HEK293T (cell line): ENCODE results near the gene SLC35A5.

ENCODE experiments used
- CTCF ChIA-PET: fragments of 350-600 bp; formaldehyde crosslinking; extraction: SDS; loops from one replicate; lab custom pipeline; 2021; ENCODE audit warnings: antibody characterized with exemption, inconsistent platforms; lab: Yijun Ruan, JAX
- POLR2A ChIA-PET: fragments of 350-600 bp; formaldehyde crosslinking; extraction: SDS; loops from one replicate; lab custom pipeline; 2020; ENCODE audit warnings: antibody characterized with exemption, inconsistent platforms; lab: Yijun Ruan, JAX
- DNase-seq: peaks from one replicate; pipeline ENCODE4 v3.0.0; 2012; ENCODE audit warnings: mixed read lengths; ENCODE audit errors: extremely low spot score
- ARNT ChIP-seq: fragments of 450-650 bp; IDR thresholded peaks from 2 replicates; pipeline ENCODE4 v1.6.1; 2017; ENCODE audit warnings: mild to moderate bottlenecking
- BHLHE40 ChIP-seq: fragments of 450-650 bp; IDR thresholded peaks from 2 replicates; pipeline ENCODE4 v1.6.1; 2016; ENCODE audit warnings: mild to moderate bottlenecking, moderate library complexity, borderline replicate concordance
- CTBP1 ChIP-seq: fragments of 450-650 bp; IDR thresholded peaks from 2 replicates; pipeline ENCODE4 v1.6.1; 2016; ENCODE audit warnings: borderline replicate concordance
- ELF4 ChIP-seq: fragments of 450-650 bp; IDR thresholded peaks from 2 replicates; pipeline ENCODE4 v1.6.1; 2017; ENCODE audit warnings: antibody characterized with exemption
- FOXA1 ChIP-seq: fragments of 450-650 bp; IDR thresholded peaks from 2 replicates; pipeline ENCODE4 v1.6.1; 2016; ENCODE audit warnings: mild to moderate bottlenecking
- FOXK2 ChIP-seq: fragments of 450-650 bp; IDR thresholded peaks from 2 replicates; pipeline ENCODE4 v1.6.1; 2016; ENCODE audit warnings: mild to moderate bottlenecking
- FOXM1 ChIP-seq: fragments of 450-650 bp; IDR thresholded peaks from 2 replicates; pipeline ENCODE4 v1.6.1; 2017; ENCODE audit warnings: mild to moderate bottlenecking, borderline replicate concordance
- HDGF ChIP-seq: fragments of 450-650 bp; IDR thresholded peaks from 2 replicates; pipeline ENCODE4 v1.6.1; 2017; ENCODE audit warnings: antibody characterized with exemption, borderline replicate concordance
- L3MBTL2 ChIP-seq: fragments of 450-650 bp; conservative IDR thresholded peaks from 2 replicates; pipeline ENCODE4 v1.6.1; 2016; ENCODE audit warnings: mild to moderate bottlenecking
- LEF1 ChIP-seq: fragments of 450-650 bp; IDR thresholded peaks from 2 replicates; pipeline ENCODE4 v1.6.1; 2017; ENCODE audit warnings: mild to moderate bottlenecking, borderline replicate concordance
- NFRKB ChIP-seq: fragments of 450-650 bp; IDR thresholded peaks from 2 replicates; pipeline ENCODE4 v1.6.1; 2016; ENCODE audit warnings: mild to moderate bottlenecking, moderate library complexity
- PKNOX1 ChIP-seq: fragments of 450-650 bp; IDR thresholded peaks from 2 replicates; pipeline ENCODE4 v1.6.1; 2016
- SP1 ChIP-seq: fragments of 450-650 bp; IDR thresholded peaks from 2 replicates; pipeline ENCODE4 v1.6.1; 2017
- SUZ12 ChIP-seq: fragments of 450-650 bp; IDR thresholded peaks from 2 replicates; pipeline ENCODE4 v1.6.1; 2016; ENCODE audit warnings: mild to moderate bottlenecking
- TARDBP ChIP-seq: fragments of 450-650 bp; IDR thresholded peaks from 2 replicates; pipeline ENCODE4 v1.6.1; 2016
- ZNF384 ChIP-seq: fragments of 450-650 bp; IDR thresholded peaks from 2 replicates; pipeline ENCODE4 v1.6.1; 2016

SLC35A5 gene

GRCh38 chr3:112585782-112586181, 23.9 kb downstream of the SLC35A5 start:
- no peak for TF ChIP-seq BHLHE40
- ChIA-PET CTCF (no interaction called here), POLR2A (no interaction called here)
- no peak for DNase-seq

- DNase-seq, result no peak
- POLR2A ChIA-PET, result no interaction called here
- TF ChIP-seq SP1 (no peak), ZNF384 (no peak), BHLHE40 (no peak), LEF1 (no peak), FOXA1 (no peak), FOXK2 (no peak), CTBP1 (no peak), SUZ12 (no peak), NFRKB (no peak), FOXM1 (no peak), ELF4 (no peak), PKNOX1 (no peak), ARNT (no peak), L3MBTL2 (no peak), HDGF (no peak), TARDBP (no peak)
- CTCF ChIA-PET, result no interaction called here
Measured at GRCh38 chr3:112587336-112587735, 25.5 kb downstream of the SLC35A5 start.

GRCh38 chr3:112593258-112593657, 31.4 kb downstream of the SLC35A5 start:
- ChIA-PET POLR2A (no interaction called here), CTCF (no interaction called here)
- no peak for DNase-seq
- TF ChIP-seq NFRKB (no peak), SUZ12 (no peak), FOXA1 (no peak), ELF4 (no peak), FOXK2 (no peak), SP1 (no peak), TARDBP (no peak), BHLHE40 (no peak), HDGF (no peak), ARNT (no peak), PKNOX1 (no peak), L3MBTL2 (no peak), CTBP1 (no peak)

GRCh38 chr3:112594856-112595255, 33.0 kb downstream of the SLC35A5 start:
- DNase-seq, result no peak
- POLR2A ChIA-PET, result no interaction called here
- CTCF ChIA-PET, result no interaction called here
- no peak for TF ChIP-seq PKNOX1
- no peak for TF ChIP-seq ARNT
- no peak for TF ChIP-seq FOXK2
- no peak for TF ChIP-seq BHLHE40
- TF ChIP-seq LEF1, result no peak
- TF ChIP-seq SUZ12, result no peak
- no peak for TF ChIP-seq FOXM1
- no peak for TF ChIP-seq ZNF384
- no peak for TF ChIP-seq HDGF
- no peak for TF ChIP-seq SP1
- no peak for TF ChIP-seq TARDBP
- TF ChIP-seq NFRKB, result no peak
- TF ChIP-seq CTBP1, result no peak

- TF ChIP-seq SUZ12 (no peak), CTBP1 (no peak), SP1 (no peak), L3MBTL2 (no peak), NFRKB (no peak), FOXM1 (no peak), LEF1 (no peak), HDGF (no peak), ZNF384 (no peak), FOXK2 (no peak), PKNOX1 (no peak), TARDBP (no peak), ARNT (no peak), ELF4 (no peak), FOXA1 (no peak)
- ChIA-PET POLR2A (no interaction called here), CTCF (interaction anchor here (1.0 kb wide), 1 partner anchor 216 kb away, joined by 3 read pairs; no protein-coding TSS in a partner anchor)
- DNase-seq, result no peak
Measured at GRCh38 chr3:112597945-112598344, 36.1 kb downstream of the SLC35A5 start.

- POLR2A ChIA-PET, result no interaction called here
- CTCF ChIA-PET, result interaction anchor here (1.0 kb wide), 1 partner anchor 215 kb away, joined by 3 read pairs; no protein-coding TSS in a partner anchor
- no peak for TF ChIP-seq LEF1
- TF ChIP-seq FOXK2, result no peak
- TF ChIP-seq CTBP1, result no peak
- TF ChIP-seq BHLHE40, result no peak
- TF ChIP-seq L3MBTL2, result no peak
- TF ChIP-seq ZNF384, result no peak
- no peak for TF ChIP-seq SUZ12
- TF ChIP-seq PKNOX1, result no peak
- TF ChIP-seq SP1, result no peak
- TF ChIP-seq ELF4, result no peak
- TF ChIP-seq NFRKB, result no peak
- no peak for TF ChIP-seq HDGF
- no peak for TF ChIP-seq FOXM1
- TF ChIP-seq ARNT, result no peak
- no peak for TF ChIP-seq FOXA1
- TF ChIP-seq TARDBP, result no peak
- DNase-seq, result no peak
Measured at GRCh38 chr3:112598731-112599130, 36.9 kb downstream of the SLC35A5 start.
